IMR-90 (cell line): ENCODE data around the gene MCTP1. TPM values are rescaled to one million over a fixed set of nuclear protein-coding genes. Genes with fewer than 3 reads are reported as not detected.

Source experiments
- ATAC-seq: fragments of 200-7000 bp; cut with Tn5 transposase; 2 replicates; pipeline ENCODE4 v1.9.1; 2020; ENCODE audit warnings: low read depth, mild to moderate bottlenecking, moderate library complexity
- BruUV-seq: library from RNA; stranded (reverse); fragments of 400-500 nt; replicated peaks from 2 replicates; lab custom pipeline; 2021; lab: Mats Ljungman, UMichigan
- CTCF ChIA-PET: fragments of 300-600 bp; formaldehyde crosslinking; extraction: SDS; loops from one replicate; lab custom pipeline; 2021; ENCODE audit warnings: antibody characterized with exemption; lab: Yijun Ruan, JAX
- POLR2A ChIA-PET: fragments of 300-600 bp; sonication (Branson Sonifier 250); formaldehyde crosslinking; loops from one replicate; lab custom pipeline; 2022; ENCODE audit warnings: antibody characterized with exemption; ENCODE audit not compliant: unreplicated experiment; lab: Charles Lee
- DNase-seq: peaks from one replicate; pipeline ENCODE4 v3.0.0; 2013
- H2AFZ ChIP-seq: replicated peaks from 2 replicates; pipeline ENCODE3; 2013; ENCODE audit warnings: low read length, mild to moderate bottlenecking; ENCODE audit not compliant: poor library complexity
- H2AK5ac ChIP-seq: 2 replicates; pipeline ENCODE4 v1.6.1; 2013; ENCODE audit warnings: low read depth, low read length, inconsistent platforms
- H2AK9ac ChIP-seq: replicated peaks from 2 replicates; pipeline ENCODE3; 2013; ENCODE audit warnings: mild to moderate bottlenecking, low read depth, low read length, moderate library complexity; ENCODE audit not compliant: poor library complexity
- H2BK120ac ChIP-seq: 2 replicates; pipeline ENCODE4 v1.6.1; 2013; ENCODE audit warnings: low read depth, low read length, inconsistent platforms
- H2BK15ac ChIP-seq: 3 replicates; pipeline ENCODE4 v1.6.1; 2013; ENCODE audit warnings: low read depth, low read length, inconsistent platforms
- H2BK20ac ChIP-seq: 2 replicates; pipeline ENCODE4 v1.6.1; 2013; ENCODE audit warnings: low read depth, mild to moderate bottlenecking, inconsistent platforms, low read length, moderate library complexity
- H2BK5ac ChIP-seq: 2 replicates; pipeline ENCODE4 v1.6.1; 2013; ENCODE audit warnings: mild to moderate bottlenecking, low read depth, low read length, inconsistent platforms; ENCODE audit not compliant: poor library complexity, severe bottlenecking
- H3K14ac ChIP-seq: replicated peaks from 2 replicates; pipeline ENCODE4 v1.6.1; 2013; ENCODE audit warnings: low read depth, low read length, inconsistent platforms
- H3K18ac ChIP-seq: 2 replicates; pipeline ENCODE4 v1.6.1; 2013; ENCODE audit warnings: low read depth, low read length, control low read depth
- H3K23ac ChIP-seq: 2 replicates; pipeline ENCODE4 v1.6.1; 2013; ENCODE audit warnings: low read depth, low read length, inconsistent platforms
- H3K27ac ChIP-seq: 2 replicates; pipeline ENCODE4 v1.5.1; 2013; ENCODE audit warnings: mild to moderate bottlenecking, control low read depth, low read length; ENCODE audit not compliant: insufficient read depth
- H3K27me3 ChIP-seq: 2 replicates; pipeline ENCODE4 v1.6.1; 2013; ENCODE audit warnings: low read length; ENCODE audit not compliant: control insufficient read depth, insufficient read depth
- H3K36me3 ChIP-seq: 2 replicates; pipeline ENCODE4 v1.6.1; 2013; ENCODE audit warnings: low read length, mixed read lengths; ENCODE audit not compliant: control insufficient read depth, insufficient read depth
- H3K4ac ChIP-seq: 2 replicates; pipeline ENCODE4 v1.6.1; 2013; ENCODE audit warnings: low read depth, low read length, inconsistent platforms
- H3K4me1 ChIP-seq: 2 replicates; pipeline ENCODE4 v1.6.1; 2013; ENCODE audit warnings: low read length, mixed read lengths; ENCODE audit not compliant: control insufficient read depth, insufficient read depth
- H3K4me2 ChIP-seq: 2 replicates; pipeline ENCODE4 v1.6.1; 2013; ENCODE audit warnings: low read depth, mild to moderate bottlenecking, control low read depth, low read length, moderate library complexity
- H3K4me3 ChIP-seq: 2 replicates; pipeline ENCODE4 v1.5.1; 2013; ENCODE audit warnings: low read depth, mild to moderate bottlenecking, control low read depth, low read length, moderate library complexity; ENCODE audit not compliant: insufficient read depth
- H3K56ac ChIP-seq: 2 replicates; pipeline ENCODE4 v1.6.1; 2013; ENCODE audit warnings: low read length, inconsistent platforms; ENCODE audit not compliant: insufficient read depth; ENCODE audit errors: extremely low read depth
- H3K79me1 ChIP-seq, 2 experiments: 2 replicates each; pipeline ENCODE4 v1.6.1; 2013; ENCODE audit warnings: low read length in 2 of 2, inconsistent platforms in 1 of 2, low read depth in 1 of 2
- H3K9ac ChIP-seq: 2 replicates; pipeline ENCODE4 v1.6.1; 2013; ENCODE audit warnings: low read depth, low read length, control low read depth
- H3K9me1 ChIP-seq: 2 replicates; pipeline ENCODE4 v1.6.1; 2013; ENCODE audit warnings: low read length, inconsistent platforms; ENCODE audit not compliant: insufficient read depth
- H3K9me3 ChIP-seq: 2 replicates; pipeline ENCODE4 v1.6.1; 2013; ENCODE audit warnings: low read length; ENCODE audit not compliant: control insufficient read depth, insufficient read depth
- H4K20me1 ChIP-seq: 2 replicates; pipeline ENCODE4 v1.6.1; 2013; ENCODE audit warnings: low read length, inconsistent platforms; ENCODE audit not compliant: insufficient read depth
- H4K5ac ChIP-seq: 2 replicates; pipeline ENCODE4 v1.6.1; 2013; ENCODE audit warnings: mild to moderate bottlenecking, low read depth, low read length, control low read depth
- H4K8ac ChIP-seq, 2 experiments: 2 replicates each; pipeline ENCODE4 v1.6.1; 2013; ENCODE audit warnings: low read depth in 2 of 2, low read length in 2 of 2, control low read depth in 1 of 2, inconsistent platforms in 1 of 2
- H4K91ac ChIP-seq: 2 replicates; pipeline ENCODE4 v1.6.1; 2013; ENCODE audit warnings: low read depth, low read length, inconsistent platforms; ENCODE audit not compliant: insufficient read depth
- CEBPB ChIP-seq: IDR thresholded peaks from 2 replicates; pipeline ENCODE4 v1.6.1; 2012; ENCODE audit warnings: low read depth, low read length, improper control_type of control experiment
- CHD1 ChIP-seq: IDR thresholded peaks from 2 replicates; pipeline ENCODE4 v1.6.1; 2012; ENCODE audit warnings: low read depth, low read length, improper control_type of control experiment
- ELK1 ChIP-seq: fragments of 150-350 bp; IDR thresholded peaks from 2 replicates; pipeline ENCODE4 v1.6.1; 2016; ENCODE audit warnings: low read depth, mild to moderate bottlenecking, low read length, moderate library complexity, borderline replicate concordance
- FOS ChIP-seq: fragments of 150-350 bp; IDR thresholded peaks from 2 replicates; pipeline ENCODE4 v1.6.1; 2016; ENCODE audit warnings: low read depth, low read length
- MAFK ChIP-seq: IDR thresholded peaks from 2 replicates; pipeline ENCODE4 v1.6.1; 2012; ENCODE audit warnings: low read depth, low read length, improper control_type of control experiment
- RAD21 ChIP-seq: IDR thresholded peaks from 2 replicates; pipeline ENCODE4 v1.6.1; 2012; ENCODE audit warnings: low read length, improper control_type of control experiment
- RFX5 ChIP-seq: IDR thresholded peaks from 2 replicates; pipeline ENCODE4 v1.8.0; 2012; ENCODE audit warnings: low read depth, mild to moderate bottlenecking, low read length, moderate library complexity
- WGBS, 2 experiments: methylation state at CpG; one replicate each; pipeline versions ENCODE4 v1.1.5 to v1.1.7; 2013; ENCODE audit warnings: missing lambda C conversion rate in 2 of 2; ENCODE audit not compliant: insufficient read length in 1 of 2; ENCODE audit errors: extremely low coverage in 2 of 2; 5-methylcytosine and 5-hydroxymethylcytosine counted together
- dilution Hi-C: fragments of 300-500 bp; cut with HindIII; formaldehyde crosslinking; loops from one replicate; pipeline ENCODE4 v1.14.3; 2018; ENCODE audit warnings: low sequenced_read_pairs; ENCODE audit not compliant: unreplicated experiment
- in situ Hi-C: fragments of 300-500 bp; cut with MboI; formaldehyde crosslinking; loops from 3 replicates; pipeline ENCODE4 v1.14.3; 2019; ENCODE audit warnings: low sequenced_read_pairs, inconsistent platforms, mixed read lengths
- intact Hi-C: fragments of 100-400 bp; cut with micrococcal nuclease; formaldehyde crosslinking; loops from 2 replicates; pipeline ENCODE4 v1.10.0; 2022
- polyA plus RNA-seq, 3 experiments: library from polyadenylated mRNA; depleted of rRNA; stranded (reverse); fragments of >200 nt; gene quantifications; 2 replicates each; pipeline ENCODE4 v1.2.3, GENCODE V29; 2012; ENCODE audit warnings: low replicate concordance in 1 of 3
- total RNA-seq: library from RNA; depleted of rRNA; stranded (reverse); fragments of >200 nt; gene quantifications from 2 replicates; pipeline ENCODE4 v1.2.3, GENCODE V29; 2012

MCTP1 gene
- total and polyA plus RNA-seq, 2 of the 4 experiments (the other 2 are of a cell fraction) = 0.21 TPM; not detected in 1

- Histone ChIP-seq H2BK120ac (no peak overlapping the region), H2AK5ac (no peak overlapping the region), H2BK20ac (no peak overlapping the region), H3K36me3 (no peaks in the 10 kb centered on the region), H3K56ac (no peak overlapping the region), H3K9me1 (no peaks in the 10 kb centered on the region), H2AK9ac (no peak overlapping the region), H3K27me3 (no peaks in the 10 kb centered on the region), H4K5ac (no peak overlapping the region), H3K9ac (no peak overlapping the region), H2BK5ac (no peak overlapping the region), H4K20me1 (no peaks in the 10 kb centered on the region), H3K4me3 (no peak overlapping the region), H3K14ac (no peak overlapping the region), H3K23ac (no peak overlapping the region), H3K9me3 (no peaks in the 10 kb centered on the region), H4K91ac (no peak overlapping the region), H3K4me2 (no peak overlapping the region), H3K4me1 (no peaks in the 10 kb centered on the region), H2AFZ (no peak overlapping the region), H3K18ac (no peak overlapping the region), H2BK15ac (no peak overlapping the region), H3K27ac (no peak overlapping the region), H3K4ac (no peak overlapping the region), H4K8ac (no peak overlapping the region), H3K79me1 (no peaks in the 10 kb centered on the region)
- ChIA-PET CTCF (no interaction called here), POLR2A (no interaction called here)
- no CpG with 5 or more reads among the region's 1 CpG for WGBS, 2 experiments
- ATAC-seq = no peak
- dilution Hi-C loops (no loop called here), intact Hi-C loops (no loop called here), in situ Hi-C loops (no loop called here)
- DNase-seq = no peak
- no TSS peak for BruUV-seq
- no peak for TF ChIP-seq CHD1
- TF ChIP-seq RFX5 = no peak
- no peak for TF ChIP-seq ELK1
- TF ChIP-seq CEBPB = no peak
- no peak for TF ChIP-seq MAFK
- no peak for TF ChIP-seq FOS
- TF ChIP-seq RAD21 = no peak
These were observed 476.9 kb downstream of the MCTP1 start for GRCh38 chr5:94807985-94808384.
